DOHH2 (cell line): ENCODE results near the gene DAAM1.

ENCODE experiments used
- H3F3A ChIP-seq: fragments of 200-600 bp; sonication (generic), shearing (Covaris generic); 2 replicates; pipeline ENCODE4 v1.6.0; 2016; ENCODE audit warnings: antibody characterized with exemption, mild to moderate bottlenecking; ENCODE audit not compliant: control insufficient read depth, insufficient read depth
- H3K27ac ChIP-seq: fragments of 200-600 bp; sonication (generic); 2 replicates; pipeline ENCODE4 v1.5.1; 2014; ENCODE audit warnings: low read depth, mild to moderate bottlenecking, low read length, moderate library complexity
- H3K27me3 ChIP-seq: fragments of 200-600 bp; sonication (generic); 2 replicates; pipeline ENCODE4 v1.6.1; 2014; ENCODE audit warnings: mild to moderate bottlenecking, low read length, mixed read lengths; ENCODE audit not compliant: control insufficient read depth
- H3K36me3 ChIP-seq: fragments of 200-600 bp; sonication (generic); 2 replicates; pipeline ENCODE4 v1.6.1; 2014; ENCODE audit warnings: mild to moderate bottlenecking, low read length, moderate library complexity, mixed read lengths; ENCODE audit not compliant: control insufficient read depth
- H3K4me1 ChIP-seq: fragments of 200-600 bp; sonication (generic); 2 replicates; pipeline ENCODE4 v1.6.1; 2014; ENCODE audit warnings: mild to moderate bottlenecking, low read length, mixed read lengths; ENCODE audit not compliant: control insufficient read depth
- H3K4me2 ChIP-seq: fragments of 200-600 bp; sonication (generic); 2 replicates; pipeline ENCODE4 v1.6.0; 2014; ENCODE audit warnings: mild to moderate bottlenecking, low read length, moderate library complexity
- H3K4me3 ChIP-seq: fragments of 200-600 bp; sonication (generic); 2 replicates; pipeline ENCODE4 v1.5.1; 2014; ENCODE audit warnings: mild to moderate bottlenecking, low read length, mixed read lengths
- H3K79me2 ChIP-seq: fragments of 200-600 bp; sonication (generic); 2 replicates; pipeline ENCODE4 v1.6.1; 2014; ENCODE audit warnings: mild to moderate bottlenecking, low read length, mixed read lengths; ENCODE audit not compliant: control insufficient read depth
- H3K9me2 ChIP-seq: fragments of 200-600 bp; sonication (generic); replicated peaks from 2 replicates; pipeline ENCODE4 v1.6.1; 2014; ENCODE audit warnings: mild to moderate bottlenecking, low read length, mixed read lengths; ENCODE audit not compliant: control insufficient read depth
- H3K9me3 ChIP-seq: fragments of 200-600 bp; sonication (generic); 2 replicates; pipeline ENCODE4 v1.6.1; 2014; ENCODE audit warnings: antibody characterized with exemption, low read length, mixed read lengths; ENCODE audit not compliant: control insufficient read depth, insufficient read depth
- H4K20me1 ChIP-seq: fragments of 200-600 bp; sonication (generic); 2 replicates; pipeline ENCODE4 v1.6.0; 2014; ENCODE audit warnings: low read depth, mild to moderate bottlenecking, antibody characterized with exemption, low read length, moderate library complexity; ENCODE audit not compliant: control insufficient read depth, insufficient read depth
- EZH2phosphoT487 ChIP-seq: fragments of 200-600 bp; sonication (generic); IDR thresholded peaks from 2 replicates; pipeline ENCODE4 v1.6.1; 2017; ENCODE audit warnings: borderline replicate concordance, mild to moderate bottlenecking, antibody characterized with exemption, low read length, moderate library complexity, mixed read lengths
- TF ChIP-seq, protein P1 (sequence below): fragments of 200-600 bp; sonication (generic); IDR thresholded peaks from one replicate; pipeline ENCODE4 v1.5.1; 2014; ENCODE audit warnings: antibody characterized with exemption, mild to moderate bottlenecking, low read depth, low read length; ENCODE audit not compliant: poor library complexity, severe bottlenecking

Gene DAAM1

DNA sequence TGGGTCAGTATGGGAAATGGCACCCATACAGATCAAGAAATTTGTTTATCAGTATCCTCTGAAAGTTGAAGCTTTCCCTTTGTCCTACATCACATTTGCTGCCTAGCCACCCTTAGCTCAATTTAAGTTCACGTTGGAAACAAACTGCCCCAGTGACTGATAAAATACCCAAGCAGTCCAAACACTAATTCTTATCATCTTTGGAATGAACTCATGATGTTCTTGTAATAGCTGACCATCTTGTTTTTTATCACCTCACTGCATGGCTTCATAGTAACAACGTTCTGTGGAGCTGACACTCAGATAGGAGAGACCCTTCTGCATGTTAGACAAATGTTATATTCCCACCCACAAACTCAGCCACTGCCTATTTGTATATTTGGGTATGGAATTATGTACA, 183.3 kb downstream of the DAAM1 start:
- no peaks in the 10 kb centered on the region for H3K79me2 ChIP-seq
- H4K20me1 ChIP-seq: no peaks in the 10 kb centered on the region
- H3K9me2 ChIP-seq: no peaks in the 10 kb centered on the region

DNA sequence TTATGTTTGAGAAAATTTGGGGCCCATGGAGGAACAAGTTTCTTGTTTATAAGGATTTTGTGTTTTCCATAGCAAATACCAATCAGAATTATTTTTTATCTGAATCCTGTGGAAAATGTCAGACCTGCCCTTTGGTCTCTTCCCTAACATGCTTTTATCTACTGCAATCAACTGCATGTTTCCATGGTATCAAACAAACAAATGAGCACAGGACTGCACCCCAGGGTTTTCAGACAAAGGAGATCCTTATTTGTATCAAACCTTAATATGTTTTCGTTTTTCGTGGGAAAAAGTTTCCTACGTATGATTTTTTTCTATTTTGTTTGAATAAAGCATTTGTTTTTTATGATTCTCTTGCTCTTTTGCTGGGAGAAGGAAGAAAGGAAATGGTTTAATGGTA, 185.6 kb downstream of the DAAM1 start:
- no peaks in the 10 kb centered on the region for H3K9me2 ChIP-seq
- no peak overlapping the region for H3K4me2 ChIP-seq
- no peaks in the 10 kb centered on the region for H4K20me1 ChIP-seq
- H3K36me3 ChIP-seq: peaks cover 8% of the 10 kb centered on the region
- H3K27ac ChIP-seq: no peak overlapping the region
- no peak overlapping the region for H3K4me3 ChIP-seq
- peaks cover 14% of the 10 kb centered on the region for H3K4me1 ChIP-seq
- peaks cover 18% of the 10 kb centered on the region for H3F3A ChIP-seq
- H3K9me3 ChIP-seq: no peaks in the 10 kb centered on the region
- no peaks in the 10 kb centered on the region for H3K27me3 ChIP-seq
- H3K79me2 ChIP-seq: no peaks in the 10 kb centered on the region
- TF ChIP-seq, protein P1, sequence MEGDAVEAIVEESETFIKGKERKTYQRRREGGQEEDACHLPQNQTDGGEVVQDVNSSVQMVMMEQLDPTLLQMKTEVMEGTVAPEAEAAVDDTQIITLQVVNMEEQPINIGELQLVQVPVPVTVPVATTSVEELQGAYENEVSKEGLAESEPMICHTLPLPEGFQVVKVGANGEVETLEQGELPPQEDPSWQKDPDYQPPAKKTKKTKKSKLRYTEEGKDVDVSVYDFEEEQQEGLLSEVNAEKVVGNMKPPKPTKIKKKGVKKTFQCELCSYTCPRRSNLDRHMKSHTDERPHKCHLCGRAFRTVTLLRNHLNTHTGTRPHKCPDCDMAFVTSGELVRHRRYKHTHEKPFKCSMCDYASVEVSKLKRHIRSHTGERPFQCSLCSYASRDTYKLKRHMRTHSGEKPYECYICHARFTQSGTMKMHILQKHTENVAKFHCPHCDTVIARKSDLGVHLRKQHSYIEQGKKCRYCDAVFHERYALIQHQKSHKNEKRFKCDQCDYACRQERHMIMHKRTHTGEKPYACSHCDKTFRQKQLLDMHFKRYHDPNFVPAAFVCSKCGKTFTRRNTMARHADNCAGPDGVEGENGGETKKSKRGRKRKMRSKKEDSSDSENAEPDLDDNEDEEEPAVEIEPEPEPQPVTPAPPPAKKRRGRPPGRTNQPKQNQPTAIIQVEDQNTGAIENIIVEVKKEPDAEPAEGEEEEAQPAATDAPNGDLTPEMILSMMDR: no peak
- no peak for TF ChIP-seq EZH2phosphoT487

More for the DNA sequence above, 183.3 kb downstream of the DAAM1 start:
- H3K36me3 ChIP-seq: peaks cover 31% of the 10 kb centered on the region
- H3K27ac ChIP-seq: no peak overlapping the region
- no peak for TF ChIP-seq EZH2phosphoT487
- TF ChIP-seq, protein P1: no peak
- H3K4me3 ChIP-seq: no peak overlapping the region
- H3K4me1 ChIP-seq: peaks cover 21% of the 10 kb centered on the region
- no peak overlapping the region for H3K4me2 ChIP-seq
- H3K27me3 ChIP-seq: no peaks in the 10 kb centered on the region
- peaks cover 21% of the 10 kb centered on the region for H3F3A ChIP-seq
- H3K9me3 ChIP-seq: no peaks in the 10 kb centered on the region

DNA sequence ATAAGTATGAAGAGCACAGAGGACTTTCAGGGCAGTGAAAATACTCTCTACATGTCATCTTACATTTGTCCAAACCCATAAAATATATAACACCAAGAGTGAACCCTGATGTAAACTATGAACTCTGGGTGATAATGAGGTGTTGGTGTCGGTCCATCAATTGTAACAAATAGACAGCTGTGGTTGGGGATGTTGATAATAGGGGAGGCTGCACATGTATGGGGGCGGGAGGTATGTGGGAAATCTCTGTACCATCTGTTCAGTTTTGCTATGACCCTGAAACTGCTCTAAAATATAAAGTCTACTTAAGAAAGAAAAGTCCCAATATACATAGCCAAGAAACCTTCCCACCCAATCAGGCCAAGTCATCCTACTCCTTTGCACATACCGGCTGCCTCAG, 188.2 kb downstream of the DAAM1 start:
- H3K9me2 ChIP-seq: no peaks in the 10 kb centered on the region
- no peaks in the 10 kb centered on the region for H4K20me1 ChIP-seq
- H3K79me2 ChIP-seq: no peaks in the 10 kb centered on the region
- peaks cover 9% of the 10 kb centered on the region; the same call in 1 of the 2 replicates for H3F3A ChIP-seq
- no peaks in the 10 kb centered on the region for H3K27me3 ChIP-seq
- H3K9me3 ChIP-seq: no peaks in the 10 kb centered on the region
- TF ChIP-seq, protein P1: no peak
- no peak for TF ChIP-seq EZH2phosphoT487
- H3K4me3 ChIP-seq: no peak overlapping the region
- H3K4me2 ChIP-seq: no peak overlapping the region
- H3K4me1 ChIP-seq: peaks cover 7% of the 10 kb centered on the region
- no peak overlapping the region for H3K27ac ChIP-seq
- no peaks in the 10 kb centered on the region for H3K36me3 ChIP-seq

DNA sequence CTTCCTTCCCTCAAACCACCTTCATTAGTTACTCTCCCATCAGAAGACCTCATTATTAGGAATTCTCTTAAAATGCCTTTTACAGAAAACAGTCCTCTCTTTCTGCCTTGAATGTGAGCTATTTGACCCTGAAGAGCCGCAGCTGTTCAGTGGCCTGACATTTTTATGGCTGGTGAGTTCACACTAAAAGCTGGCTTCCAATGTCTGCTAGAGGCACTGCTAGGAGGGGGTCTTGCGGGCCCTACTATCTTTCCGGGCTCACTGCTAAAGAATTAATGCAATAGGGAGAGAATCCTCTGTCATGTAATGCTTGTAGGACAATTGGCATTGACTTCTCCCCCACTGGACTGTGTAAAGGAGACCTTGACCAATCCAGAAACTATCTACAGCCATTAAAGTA, 189.0 kb downstream of the DAAM1 start:
- H3F3A ChIP-seq: peaks cover 2% of the 10 kb centered on the region; the same call in 1 of the 2 replicates
- no peaks in the 10 kb centered on the region for H3K9me3 ChIP-seq
- H3K4me3 ChIP-seq: no peak overlapping the region
- no peaks in the 10 kb centered on the region for H3K9me2 ChIP-seq
- peaks cover 7% of the 10 kb centered on the region for H3K4me1 ChIP-seq
- H3K36me3 ChIP-seq: no peaks in the 10 kb centered on the region
- no peaks in the 10 kb centered on the region for H3K27me3 ChIP-seq
- no peaks in the 10 kb centered on the region for H3K79me2 ChIP-seq
- no peak overlapping the region for H3K4me2 ChIP-seq
- TF ChIP-seq, protein P1: no peak
- TF ChIP-seq EZH2phosphoT487: no peak
- H3K27ac ChIP-seq: no peak overlapping the region
- H4K20me1 ChIP-seq: no peaks in the 10 kb centered on the region
